ENCODE data around the gene CNTNAP4.

The CNTNAP4 gene

GRCh38 chr16:76389126-76389525 is 111.9 kb downstream of the CNTNAP4 start:
- DNase-seq (ENCODE audit: low read depth, low spot score): no peak

GRCh38 chr16:76390476-76390875 is 113.3 kb downstream of the CNTNAP4 start:
- DNase-seq (ENCODE audit: low read depth, low spot score): no peak

- no peak for DNase-seq (ENCODE audit: low read depth, low spot score)
Observed at GRCh38 chr16:76396977-76397376, 119.8 kb downstream of the CNTNAP4 start.

- no peak for DNase-seq (ENCODE audit: low read depth, low spot score)
Observed at GRCh38 chr16:76409706-76410105, 132.5 kb downstream of the CNTNAP4 start.

- DNase-seq (ENCODE audit: low read depth, low spot score): no peak
Observed at GRCh38 chr16:76421571-76421970, 144.4 kb downstream of the CNTNAP4 start.

- DNase-seq (ENCODE audit: low read depth, low spot score): no peak
Observed at GRCh38 chr16:76428858-76429257, 151.7 kb downstream of the CNTNAP4 start.

- DNase-seq (ENCODE audit: low read depth, low spot score): no peak
Observed at GRCh38 chr16:76441391-76441790, 164.2 kb downstream of the CNTNAP4 start.

GRCh38 chr16:76441876-76442275 is 164.7 kb downstream of the CNTNAP4 start:
- DNase-seq (ENCODE audit: low read depth, low spot score): no peak

GRCh38 chr16:76443973-76444372 is 166.8 kb downstream of the CNTNAP4 start:
- no peak for DNase-seq (ENCODE audit: low read depth, low spot score)

GRCh38 chr16:76444832-76445231 is 167.6 kb downstream of the CNTNAP4 start:
- DNase-seq (ENCODE audit: low read depth, low spot score): no peak

GRCh38 chr16:76445815-76446214 is 168.6 kb downstream of the CNTNAP4 start:
- DNase-seq (ENCODE audit: low read depth, low spot score): no peak

- DNase-seq (ENCODE audit: low read depth, low spot score): no peak
Observed at GRCh38 chr16:76446251-76446650, 169.1 kb downstream of the CNTNAP4 start.

GRCh38 chr16:76450890-76451289 is 173.7 kb downstream of the CNTNAP4 start:
- no peak for DNase-seq (ENCODE audit: low read depth, low spot score)

- DNase-seq (ENCODE audit: low read depth, low spot score): no peak
Observed at GRCh38 chr16:76455257-76455656, 178.1 kb downstream of the CNTNAP4 start.

GRCh38 chr16:76456016-76456415 is 178.8 kb downstream of the CNTNAP4 start:
- no peak for DNase-seq (ENCODE audit: low read depth, low spot score)

GRCh38 chr16:76459111-76459510 is 181.9 kb downstream of the CNTNAP4 start:
- DNase-seq (ENCODE audit: low read depth, low spot score): no peak

- DNase-seq (ENCODE audit: low read depth, low spot score): no peak
Observed at GRCh38 chr16:76461836-76462235, 184.6 kb downstream of the CNTNAP4 start.

GRCh38 chr16:76464955-76465620 is 187.9 kb downstream of the CNTNAP4 start:
- no peak for DNase-seq (ENCODE audit: low read depth, low spot score)

GRCh38 chr16:76466871-76467270 is 189.7 kb downstream of the CNTNAP4 start:
- no peak for DNase-seq (ENCODE audit: low read depth, low spot score)

GRCh38 chr16:76474048-76474447 is 196.8 kb downstream of the CNTNAP4 start:
- DNase-seq (ENCODE audit: low read depth, low spot score): no peak

- DNase-seq (ENCODE audit: low read depth, low spot score): no peak
Observed at GRCh38 chr16:76478105-76478504, 200.9 kb downstream of the CNTNAP4 start.

GRCh38 chr16:76483307-76483909 is 206.2 kb downstream of the CNTNAP4 start:
- DNase-seq (ENCODE audit: low read depth, low spot score): no peak

GRCh38 chr16:76484020-76484419 is 206.8 kb downstream of the CNTNAP4 start:
- no peak for DNase-seq (ENCODE audit: low read depth, low spot score)

GRCh38 chr16:76486740-76487139 is 209.5 kb downstream of the CNTNAP4 start:
- DNase-seq (ENCODE audit: low read depth, low spot score): no peak
